ENCODE data around the gene PRDM16.

Gene PRDM16

GRCh38 chr1:3415260-3416090 is 346.5 kb downstream of the PRDM16 start:
- no peak for DNase-seq (ENCODE audit: low spot score)

- DNase-seq (ENCODE audit: low spot score): no peak
Measured at GRCh38 chr1:3417082-3417739, 348.2 kb downstream of the PRDM16 start.

GRCh38 chr1:3417934-3418333 is 348.9 kb downstream of the PRDM16 start:
- DNase-seq (ENCODE audit: low spot score): no peak

- DNase-seq (ENCODE audit: low spot score): no peak
Measured at GRCh38 chr1:3418600-3418999, 349.6 kb downstream of the PRDM16 start.

- DNase-seq (ENCODE audit: low spot score): no peak
Measured at GRCh38 chr1:3419415-3420204, 350.6 kb downstream of the PRDM16 start.

- DNase-seq (ENCODE audit: low spot score): no peak
Measured at GRCh38 chr1:3420218-3420951, 351.4 kb downstream of the PRDM16 start.

- DNase-seq (ENCODE audit: low spot score): no peak
Measured at GRCh38 chr1:3422638-3423037, 353.6 kb downstream of the PRDM16 start.

GRCh38 chr1:3423245-3423829 is 354.3 kb downstream of the PRDM16 start:
- DNase-seq (ENCODE audit: low spot score): no peak

GRCh38 chr1:3423896-3424611 is 355.1 kb downstream of the PRDM16 start:
- no peak for DNase-seq (ENCODE audit: low spot score)

- DNase-seq (ENCODE audit: low spot score): no peak
Measured at GRCh38 chr1:3425486-3426215, 356.6 kb downstream of the PRDM16 start.

GRCh38 chr1:3426956-3427535 is 358.0 kb downstream of the PRDM16 start:
- no peak for DNase-seq (ENCODE audit: low spot score)

GRCh38 chr1:3427711-3428704 is 359.0 kb downstream of the PRDM16 start:
- DNase-seq (ENCODE audit: low spot score): no peak

GRCh38 chr1:3428899-3429298 is 359.9 kb downstream of the PRDM16 start:
- DNase-seq (ENCODE audit: low spot score): no peak

- no peak for DNase-seq (ENCODE audit: low spot score)
Measured at GRCh38 chr1:3429320-3429719, 360.3 kb downstream of the PRDM16 start.

GRCh38 chr1:3429766-3430165 is 360.8 kb downstream of the PRDM16 start:
- DNase-seq (ENCODE audit: low spot score): no peak

GRCh38 chr1:3430406-3430805 is 361.4 kb downstream of the PRDM16 start:
- DNase-seq (ENCODE audit: low spot score): no peak

- no peak for DNase-seq (ENCODE audit: low spot score)
Measured at GRCh38 chr1:3430820-3431219, 361.8 kb downstream of the PRDM16 start.

GRCh38 chr1:3431266-3431665 is 362.3 kb downstream of the PRDM16 start:
- no peak for DNase-seq (ENCODE audit: low spot score)

GRCh38 chr1:3431686-3432085 is 362.7 kb downstream of the PRDM16 start:
- no peak for DNase-seq (ENCODE audit: low spot score)
